HCT116 (cell line): ENCODE measurements around the gene PRR29.

Source experiments
- EZH2phosphoT487 ChIP-seq: fragments of 200-600 bp; IDR thresholded peaks from 2 replicates; pipeline ENCODE4 v1.6.1; 2018; ENCODE audit warnings: antibody characterized with exemption, borderline replicate concordance
- FOSL1 ChIP-seq: IDR thresholded peaks from 2 replicates; pipeline ENCODE4 v1.6.1; 2012; ENCODE audit warnings: low read depth
- POLR2A ChIP-seq: IDR thresholded peaks from 2 replicates; pipeline ENCODE4 v1.7.0; 2011; ENCODE audit warnings: borderline replicate concordance; ENCODE audit not compliant: insufficient read depth, insufficient read length; ENCODE audit errors: extremely low read depth
- REST ChIP-seq: IDR thresholded peaks from 2 replicates; pipeline ENCODE4 v1.6.1; 2012; ENCODE audit warnings: low read depth
- SIN3A ChIP-seq: IDR thresholded peaks from 2 replicates; pipeline ENCODE4 v1.6.1; 2012; ENCODE audit warnings: low read depth
- TF ChIP-seq, protein P1 (sequence below), 3 experiments: fragments of 200-600 bp in 1 of 3; sonication (generic) in 1 of 3; IDR thresholded peaks in 2 of 3; conservative IDR thresholded peaks in 1 of 3; 2 replicates each; pipeline ENCODE4 v1.5.1; 2012 to 2017; ENCODE audit warnings: low read depth in 2 of 3, low read length in 2 of 3, antibody characterized with exemption in 1 of 3, borderline replicate concordance in 1 of 3, control low read depth in 1 of 3, mild to moderate bottlenecking in 1 of 3, mixed read lengths in 1 of 3, mixed run types in 1 of 3, moderate library complexity in 1 of 3; ENCODE audit not compliant: insufficient read depth in 1 of 3

DNA sequence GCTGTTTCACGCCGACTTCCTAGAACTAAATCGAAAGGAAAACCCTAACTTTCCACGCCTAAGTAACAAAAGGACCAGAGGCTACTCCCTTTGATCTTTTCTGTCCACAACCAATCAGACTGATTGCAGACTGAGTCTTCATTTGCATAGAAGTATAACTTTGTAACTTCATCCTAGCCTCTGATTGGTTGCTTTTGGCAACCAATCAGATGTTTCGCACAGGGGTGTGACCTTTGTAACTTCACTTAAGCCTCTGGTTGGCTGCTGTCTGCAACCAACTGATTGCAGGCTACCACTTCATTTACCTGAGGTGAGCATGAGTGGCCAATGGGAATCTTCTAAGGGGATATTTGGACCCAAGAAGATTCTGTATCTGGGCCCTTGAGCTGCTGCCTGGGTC is 39.7 kb downstream of the PRR29 start:
- TF ChIP-seq, protein P1, sequence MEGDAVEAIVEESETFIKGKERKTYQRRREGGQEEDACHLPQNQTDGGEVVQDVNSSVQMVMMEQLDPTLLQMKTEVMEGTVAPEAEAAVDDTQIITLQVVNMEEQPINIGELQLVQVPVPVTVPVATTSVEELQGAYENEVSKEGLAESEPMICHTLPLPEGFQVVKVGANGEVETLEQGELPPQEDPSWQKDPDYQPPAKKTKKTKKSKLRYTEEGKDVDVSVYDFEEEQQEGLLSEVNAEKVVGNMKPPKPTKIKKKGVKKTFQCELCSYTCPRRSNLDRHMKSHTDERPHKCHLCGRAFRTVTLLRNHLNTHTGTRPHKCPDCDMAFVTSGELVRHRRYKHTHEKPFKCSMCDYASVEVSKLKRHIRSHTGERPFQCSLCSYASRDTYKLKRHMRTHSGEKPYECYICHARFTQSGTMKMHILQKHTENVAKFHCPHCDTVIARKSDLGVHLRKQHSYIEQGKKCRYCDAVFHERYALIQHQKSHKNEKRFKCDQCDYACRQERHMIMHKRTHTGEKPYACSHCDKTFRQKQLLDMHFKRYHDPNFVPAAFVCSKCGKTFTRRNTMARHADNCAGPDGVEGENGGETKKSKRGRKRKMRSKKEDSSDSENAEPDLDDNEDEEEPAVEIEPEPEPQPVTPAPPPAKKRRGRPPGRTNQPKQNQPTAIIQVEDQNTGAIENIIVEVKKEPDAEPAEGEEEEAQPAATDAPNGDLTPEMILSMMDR (IDR thresholded peaks at IDR 0.05 in 2 of 3, conservative IDR thresholded peaks at IDR 0.05 in 1 of 3; ENCODE audit: borderline replicate concordance in 1 of 3, insufficient read depth in 1 of 3, low read depth in 2 of 3, low read length in 2 of 3) = no peak
- no peak for TF ChIP-seq SIN3A
- TF ChIP-seq FOSL1 = no peak
- TF ChIP-seq POLR2A = no peak
- TF ChIP-seq EZH2phosphoT487 = no peak
- TF ChIP-seq REST = no peak
